ENCODE measurements around the gene PTGIS.
"Not testable (repeated sequence)": the region's sequence is repeated elsewhere in the genome, so short reads cannot be mapped to it uniquely, and the experiment has no call there.

PTGIS gene

GRCh38 chr20:49567421-49568277 lies at the start of gene PTGIS:
TSS of gene PTGIS (minus strand) at chr20:49568137. CDS start at chr20:49568116, 21 bp downstream.
- no peak within 1 kb of the TSS for H3K27ac ChIP-seq
- no peaks in the 10 kb centered on the region for H3K27me3 ChIP-seq (replicated peaks)
- no peaks in the 10 kb centered on the region for H3K36me3 ChIP-seq (replicated peaks)
- no peak for TF ChIP-seq CTCF (IDR thresholded peaks at IDR 0.05; ENCODE audit: low read depth, low read length, missing control alignments)
- H3K4me3 ChIP-seq (ENCODE audit: low read depth, low read length) = peak within 1 kb of the TSS; percentile 48
- no peak for DNase-seq
- in situ Hi-C loops (cut with HindIII; ENCODE audit: low pct_ligation_motif_present, low sequenced_read_pairs) = no loop called here

GRCh38 chr20:49617394-49617793 lies 49.5 kb upstream of the PTGIS start:
- H3K4me3 ChIP-seq (ENCODE audit: low read depth, low read length); DNase-seq; in situ Hi-C loops (cut with HindIII; ENCODE audit: low pct_ligation_motif_present, low sequenced_read_pairs): not testable (repeated sequence)

GRCh38 chr20:49616154-49617007 lies 48.4 kb upstream of the PTGIS start:
- Histone ChIP-seq H3K36me3 (replicated peaks) (no peaks in the 10 kb centered on the region), H3K27ac (no peak overlapping the region), H3K27me3 (replicated peaks) (no peaks in the 10 kb centered on the region), H3K4me3 (ENCODE audit: low read depth, low read length) (no peak overlapping the region)
- in situ Hi-C loops (cut with HindIII; ENCODE audit: low pct_ligation_motif_present, low sequenced_read_pairs) = no loop called here
- no peak for DNase-seq
- TF ChIP-seq CTCF (IDR thresholded peaks at IDR 0.05; ENCODE audit: low read depth, low read length, missing control alignments) = no peak

More at GRCh38 chr20:49617394-49617793, 49.5 kb upstream of the PTGIS start:
- H3K27me3 ChIP-seq (replicated peaks); H3K36me3 ChIP-seq (replicated peaks); H3K27ac ChIP-seq: not testable (repeated sequence)

GRCh38 chr20:49615401-49616153 lies 47.6 kb upstream of the PTGIS start:
- H3K36me3 ChIP-seq (replicated peaks) = no peaks in the 10 kb centered on the region
- in situ Hi-C loops (cut with HindIII; ENCODE audit: low pct_ligation_motif_present, low sequenced_read_pairs) = no loop called here
- DNase-seq = no peak
- H3K27ac ChIP-seq = no peak overlapping the region
- no peaks in the 10 kb centered on the region for H3K27me3 ChIP-seq (replicated peaks)
- no peak overlapping the region for H3K4me3 ChIP-seq (ENCODE audit: low read depth, low read length)
- TF ChIP-seq CTCF (IDR thresholded peaks at IDR 0.05; ENCODE audit: low read depth, low read length, missing control alignments) = no peak

- H3K4me3 ChIP-seq (ENCODE audit: low read depth, low read length); H3K27me3 ChIP-seq (replicated peaks); H3K27ac ChIP-seq; in situ Hi-C loops (cut with HindIII; ENCODE audit: low pct_ligation_motif_present, low sequenced_read_pairs); DNase-seq; H3K36me3 ChIP-seq (replicated peaks): not testable (repeated sequence)
Measured at GRCh38 chr20:49615051-49615400, 47.1 kb upstream of the PTGIS start.

- Histone ChIP-seq H3K36me3 (replicated peaks) (no peaks in the 10 kb centered on the region), H3K4me3 (ENCODE audit: low read depth, low read length) (no peak overlapping the region), H3K27me3 (replicated peaks) (no peaks in the 10 kb centered on the region), H3K27ac (no peak overlapping the region)
- in situ Hi-C loops (cut with HindIII; ENCODE audit: low pct_ligation_motif_present, low sequenced_read_pairs) = no loop called here
- DNase-seq = no peak
- TF ChIP-seq CTCF (IDR thresholded peaks at IDR 0.05; ENCODE audit: low read depth, low read length, missing control alignments) = no peak
Measured at GRCh38 chr20:49614338-49615050, 46.6 kb upstream of the PTGIS start.
